ENCODE measurements around the gene POP7. TPM values are rescaled to one million over a fixed set of nuclear protein-coding genes. Genes with fewer than 3 reads are reported as not detected.
A peak's percentile ranks its signal among the peaks of the same experiment; 100 is the strongest.
"Not testable (repeated sequence)": the region's sequence is repeated elsewhere in the genome, so short reads cannot be mapped to it uniquely, and the experiment has no call there.

Gene POP7
- 10 to 100 TPM; 24.8 to 28.9 (median 26.8) TPM for total RNA-seq
- long read RNA-seq, donor 1, transcript POP7-201 (2 exons, 927 nt) = major isoform, 27 of 28 reads
- long read RNA-seq, donor 1, partial matches to known transcripts = 1 of 28 reads
- long read RNA-seq, donor 1, other reads (novel, unspliced or antisense) = 0 of 28 reads
- long read RNA-seq, donor 2, transcript POP7-201 (2 exons, 927 nt) = major isoform, 24 of 24 reads
- long read RNA-seq, donor 2, partial matches to known transcripts = 0 of 24 reads
- long read RNA-seq, donor 2, other reads (novel, unspliced or antisense) = 0 of 24 reads

DNA sequence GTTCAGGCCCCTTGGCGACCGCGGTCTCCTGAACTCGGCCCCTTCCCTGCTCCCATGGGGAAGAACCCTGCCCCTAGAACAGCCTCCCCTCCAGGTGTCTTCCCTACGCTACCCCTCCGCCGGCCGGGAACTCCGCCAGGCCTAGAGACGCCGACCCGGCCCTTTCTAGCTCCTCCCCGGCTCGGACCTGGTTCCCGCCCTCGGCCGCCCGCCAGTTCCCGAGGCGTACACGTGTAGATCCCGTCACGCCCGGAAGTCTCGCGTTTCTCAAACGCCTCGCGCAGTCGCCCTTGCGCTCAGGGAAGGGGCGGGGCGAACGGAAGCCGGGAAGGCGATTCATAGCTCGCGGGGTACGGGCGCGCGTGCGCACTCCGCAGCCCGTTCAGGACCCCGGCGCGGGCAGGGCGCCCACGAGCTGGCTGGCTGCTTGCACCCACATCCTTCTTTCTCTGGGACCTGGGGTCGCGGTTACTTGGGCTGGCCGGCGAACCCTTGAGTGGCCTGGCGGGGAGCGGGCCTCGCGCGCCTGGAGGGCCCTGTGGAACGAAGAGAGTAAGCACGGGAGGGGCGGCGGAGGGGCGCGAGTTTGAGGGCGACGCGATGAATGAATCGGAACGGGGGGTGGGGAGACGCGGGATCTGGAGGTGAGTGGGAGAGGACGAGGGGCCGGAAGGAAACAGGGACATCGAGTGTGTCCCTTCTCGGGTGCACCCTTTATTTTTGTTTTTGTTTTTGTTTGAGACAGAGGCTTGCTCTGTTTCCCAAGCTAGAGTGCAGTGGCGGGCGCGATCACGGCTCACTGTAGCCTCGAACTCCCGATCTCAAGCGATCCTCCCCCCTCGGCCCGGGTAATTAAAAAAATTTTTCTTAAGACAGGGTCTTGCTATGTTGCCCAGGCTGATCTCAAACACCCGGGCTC is at the start of gene POP7:
POP7 (plus strand) TSS at position 369 of the 919 bp plus-strand sequence. CDS start 710 bp downstream, outside the sequence.
- DNase-seq = peak; percentile 99 to 100 (median 100)
- Histone ChIP-seq H3K9me3 (no peaks in the 10 kb centered on the region), H3K36me3 (ENCODE audit: low read depth) (no peaks in the 10 kb centered on the region), H3K4me1 (ENCODE audit: low read depth) (peaks cover 13% of the 10 kb centered on the region), H3K4me3 (peak within 1 kb of the TSS; percentile 52)
- no peak for TF ChIP-seq CTCF (IDR thresholded peaks at IDR 0.05)
- intact Hi-C loops (cut with DNase I, micrococcal nuclease) = loop anchor here in 1 of 2 donors (10.0 kb wide), 1 partner anchor 159 kb away; the partner anchor contains the start of gene TRIP6
- ATAC-seq = peak; percentile 98

DNA sequence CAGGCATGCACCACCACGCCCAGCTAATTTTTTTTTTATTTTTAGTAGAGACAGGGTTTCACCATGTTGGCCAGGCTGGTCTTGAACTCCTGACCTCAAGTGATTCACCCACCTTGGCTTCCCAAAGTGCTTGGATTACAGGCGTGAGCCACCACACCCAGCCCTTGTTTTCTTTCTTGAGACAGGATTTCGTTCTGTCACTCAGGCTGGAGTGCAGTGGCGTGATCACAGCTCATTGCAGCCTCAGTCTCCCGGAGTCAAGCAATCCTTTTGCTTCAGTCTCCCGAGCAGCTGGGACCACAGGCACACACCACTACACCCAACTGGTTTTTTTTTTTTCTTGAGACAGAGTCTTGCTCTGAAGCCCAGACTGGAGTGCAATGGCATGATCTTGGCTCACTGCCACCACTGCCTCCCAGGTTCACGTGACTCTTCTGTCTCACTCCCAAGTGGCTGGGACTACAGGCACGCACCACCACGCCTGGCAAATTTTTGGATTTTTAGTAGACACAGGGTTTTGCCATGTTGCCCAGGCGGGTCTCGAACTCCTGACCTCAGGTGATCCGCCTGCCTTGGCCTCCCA is 43.6 kb upstream of the POP7 start:
- H3K36me3 ChIP-seq (ENCODE audit: low read depth); H3K4me1 ChIP-seq (ENCODE audit: low read depth); H3K9me3 ChIP-seq; H3K4me3 ChIP-seq; intact Hi-C loops (cut with DNase I, micrococcal nuclease): not testable (repeated sequence)
- DNase-seq (peak in 1 of 3 donors; percentile 24), ATAC-seq (peak; percentile 8)

- no peak for TF ChIP-seq CTCF (IDR thresholded peaks at IDR 0.05)
- intact Hi-C loops (cut with DNase I, micrococcal nuclease) = no loop called here
- no peaks in the 10 kb centered on the region for H3K36me3 ChIP-seq (ENCODE audit: low read depth)
- no peak for DNase-seq
- ATAC-seq = no peak
- no peaks in the 10 kb centered on the region for H3K9me3 ChIP-seq
- no peak overlapping the region for H3K4me3 ChIP-seq
- H3K4me1 ChIP-seq (ENCODE audit: low read depth) = no peaks in the 10 kb centered on the region
Measured at GRCh38 chr7:100665168-100665726, 40.7 kb upstream of the POP7 start.

GRCh38 chr7:100667331-100668068 is 38.4 kb upstream of the POP7 start:
- intact Hi-C loops (cut with DNase I, micrococcal nuclease) = no loop called here
- H3K4me3 ChIP-seq = no peak overlapping the region

DNA sequence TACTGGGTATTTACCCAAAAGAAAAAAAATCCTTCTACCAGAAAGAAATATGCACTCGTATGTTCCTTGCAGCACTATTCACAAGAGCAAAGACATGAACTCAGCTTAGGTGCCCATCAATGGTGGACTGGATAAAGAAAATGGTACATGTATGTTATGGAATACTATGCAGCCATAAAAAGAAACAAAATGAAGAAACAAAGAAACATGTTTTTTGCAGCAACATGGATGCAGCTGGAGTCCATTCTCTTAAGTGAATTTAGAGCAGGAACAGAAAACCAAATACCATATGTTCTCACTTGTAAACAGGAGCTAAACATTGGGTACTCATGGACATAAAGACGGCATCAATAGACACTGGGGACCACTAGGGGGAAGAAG is 37.9 kb upstream of the POP7 start:
- intact Hi-C loops (cut with DNase I, micrococcal nuclease) = no loop called here
- Histone ChIP-seq H3K36me3 (ENCODE audit: low read depth) (no peaks in the 10 kb centered on the region), H3K4me3 (no peak overlapping the region), H3K4me1 (ENCODE audit: low read depth) (no peaks in the 10 kb centered on the region), H3K9me3 (no peaks in the 10 kb centered on the region)
- DNase-seq = no peak
- TF ChIP-seq CTCF (IDR thresholded peaks at IDR 0.05) = no peak
- no peak for ATAC-seq

More at GRCh38 chr7:100667331-100668068, 38.4 kb upstream of the POP7 start:
- Histone ChIP-seq H3K4me1 (ENCODE audit: low read depth) (no peaks in the 10 kb centered on the region), H3K36me3 (ENCODE audit: low read depth) (no peaks in the 10 kb centered on the region), H3K9me3 (no peaks in the 10 kb centered on the region)
- no peak for TF ChIP-seq CTCF (IDR thresholded peaks at IDR 0.05)
- no peak for ATAC-seq
- no peak for DNase-seq

GRCh38 chr7:100669106-100669505 is 36.8 kb upstream of the POP7 start:
- H3K4me3 ChIP-seq; H3K36me3 ChIP-seq (ENCODE audit: low read depth); ATAC-seq; H3K4me1 ChIP-seq (ENCODE audit: low read depth); H3K9me3 ChIP-seq; intact Hi-C loops (cut with DNase I, micrococcal nuclease): not testable (repeated sequence)
- peak in 1 of 3 donors; percentile 37 for DNase-seq

Measured in mucosa of descending colon (tissue), 3 donors.